Thyroid gland (tissue), 4 donors: ENCODE data around the gene KIAA1549.

Experiments
- POLR2A ChIP-seq, 2 donors: fragments of 450-650 bp; IDR thresholded peaks; one replicate each; pipeline ENCODE4 v1.6.1; 2017; ENCODE audit warnings: antibody characterized with exemption in 2 of 2, mild to moderate bottlenecking in 2 of 2, moderate library complexity in 1 of 2
- TF ChIP-seq, protein P1 (sequence below), 6 experiments: fragments of 200-600 bp in 3 of 6; fragments of 450-650 bp in 3 of 6; sonication (generic) in 3 of 6; IDR thresholded peaks; one replicate each; pipeline ENCODE4 v1.5.1; 2016 to 2019; ENCODE audit warnings: antibody characterized with exemption in 6 of 6, mild to moderate bottlenecking in 2 of 6, inconsistent platforms in 1 of 6, moderate library complexity in 1 of 6

DNA sequence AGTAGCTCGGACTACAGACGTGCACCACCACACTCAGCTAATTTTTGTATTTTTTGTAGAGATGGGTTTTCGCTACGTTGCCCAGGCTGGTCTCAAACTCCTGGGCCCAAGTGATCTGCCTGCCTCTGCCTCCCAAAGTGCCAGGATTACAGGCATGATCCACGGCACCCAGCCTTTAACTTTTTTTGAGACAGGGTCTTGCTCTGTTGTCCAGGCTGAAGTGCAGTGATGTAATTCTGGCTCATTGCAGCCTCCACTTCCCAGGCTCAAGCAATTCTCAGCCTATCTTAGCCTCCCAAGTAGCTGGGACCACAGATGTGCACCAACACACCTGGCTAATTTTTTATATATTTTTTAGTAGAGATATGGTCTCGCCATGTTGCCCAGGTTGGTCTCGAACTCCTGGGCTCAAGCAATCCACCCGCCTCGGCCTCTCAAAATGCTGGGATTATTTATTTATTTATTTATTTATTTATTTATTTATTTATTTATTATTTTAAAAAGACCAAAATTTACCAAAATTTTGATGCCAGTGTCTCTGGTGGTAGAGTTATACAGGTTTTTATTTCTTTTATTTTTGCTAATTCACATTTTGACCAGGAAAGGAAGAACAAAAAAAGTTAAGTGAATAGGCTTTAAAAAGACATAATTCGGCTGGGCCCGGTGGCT lies 158.2 kb downstream of the KIAA1549 start:
- TF ChIP-seq, protein P1, sequence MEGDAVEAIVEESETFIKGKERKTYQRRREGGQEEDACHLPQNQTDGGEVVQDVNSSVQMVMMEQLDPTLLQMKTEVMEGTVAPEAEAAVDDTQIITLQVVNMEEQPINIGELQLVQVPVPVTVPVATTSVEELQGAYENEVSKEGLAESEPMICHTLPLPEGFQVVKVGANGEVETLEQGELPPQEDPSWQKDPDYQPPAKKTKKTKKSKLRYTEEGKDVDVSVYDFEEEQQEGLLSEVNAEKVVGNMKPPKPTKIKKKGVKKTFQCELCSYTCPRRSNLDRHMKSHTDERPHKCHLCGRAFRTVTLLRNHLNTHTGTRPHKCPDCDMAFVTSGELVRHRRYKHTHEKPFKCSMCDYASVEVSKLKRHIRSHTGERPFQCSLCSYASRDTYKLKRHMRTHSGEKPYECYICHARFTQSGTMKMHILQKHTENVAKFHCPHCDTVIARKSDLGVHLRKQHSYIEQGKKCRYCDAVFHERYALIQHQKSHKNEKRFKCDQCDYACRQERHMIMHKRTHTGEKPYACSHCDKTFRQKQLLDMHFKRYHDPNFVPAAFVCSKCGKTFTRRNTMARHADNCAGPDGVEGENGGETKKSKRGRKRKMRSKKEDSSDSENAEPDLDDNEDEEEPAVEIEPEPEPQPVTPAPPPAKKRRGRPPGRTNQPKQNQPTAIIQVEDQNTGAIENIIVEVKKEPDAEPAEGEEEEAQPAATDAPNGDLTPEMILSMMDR (IDR thresholded peaks at IDR 0.05): no peak
- no peak for TF ChIP-seq POLR2A (IDR thresholded peaks at IDR 0.05)
